CD14-positive monocyte (primary cell): Measurements from ENCODE around the gene RASGRP1. TPM values are rescaled to one million over a fixed set of nuclear protein-coding genes. Genes with fewer than 3 reads are reported as not detected.

Experiments used
- DNase-seq, 3 donors: peaks; one replicate each; pipeline ENCODE4 v3.0.0-alpha.2; 2011 to 2022
- H2AFZ ChIP-seq: 2 replicates; pipeline ENCODE4 v1.6.0; 2012; ENCODE audit warnings: mild to moderate bottlenecking, low read depth, low read length, inconsistent platforms; ENCODE audit not compliant: insufficient read depth, poor library complexity, severe bottlenecking
- H3K27ac ChIP-seq, 2 donors: 1 replicate in 1 of 2; 2 replicates in 1 of 2; pipeline ENCODE4 v1.5.1; 2012 to 2013; ENCODE audit warnings: low read length in 2 of 2, control low read depth in 1 of 2, inconsistent platforms in 1 of 2, low read depth in 1 of 2, mild to moderate bottlenecking in 1 of 2
- H3K27me3 ChIP-seq, 2 donors: one replicate each; pipeline versions ENCODE4 v1.6.0 to v1.6.1; 2011 to 2013; ENCODE audit warnings: low read length in 2 of 2; ENCODE audit not compliant: control insufficient read depth in 2 of 2, insufficient read depth in 2 of 2
- H3K36me3 ChIP-seq, 2 donors: replicated peaks in 1 of 2; 1 replicate in 1 of 2; 2 replicates in 1 of 2; pipeline versions ENCODE4 v1.5.1 to v1.6.1; 2012 to 2013; ENCODE audit warnings: low read length in 2 of 2, control low read depth in 1 of 2, inconsistent platforms in 1 of 2, mild to moderate bottlenecking in 1 of 2; ENCODE audit not compliant: insufficient read depth in 2 of 2, control insufficient read depth in 1 of 2
- H3K4me1 ChIP-seq, 2 donors: 1 replicate in 1 of 2; 2 replicates in 1 of 2; pipeline versions ENCODE4 v1.5.1 to v1.6.1; 2012 to 2013; ENCODE audit warnings: low read length in 2 of 2, control low read depth in 1 of 2, inconsistent platforms in 1 of 2, mild to moderate bottlenecking in 1 of 2, moderate library complexity in 1 of 2; ENCODE audit not compliant: insufficient read depth in 2 of 2, control insufficient read depth in 1 of 2
- H3K4me2 ChIP-seq: replicated peaks from 2 replicates; pipeline ENCODE3; 2012; ENCODE audit warnings: low read length, moderate library complexity, mild to moderate bottlenecking; ENCODE audit not compliant: poor library complexity, severe bottlenecking; ENCODE audit errors: extremely low read depth
- H3K4me3 ChIP-seq, 3 experiments: fragments of 200-600 bp in 1 of 3; sonication (generic) in 1 of 3; replicated peaks in 1 of 3; 1 replicate in 2 of 3; 2 replicates in 1 of 3; pipeline ENCODE4 v1.5.1; 2011 to 2013; ENCODE audit warnings: low read length in 3 of 3, mild to moderate bottlenecking in 3 of 3, control low read depth in 2 of 3, low read depth in 2 of 3, inconsistent platforms in 1 of 3, moderate library complexity in 1 of 3
- H3K79me2 ChIP-seq: 2 replicates; pipeline ENCODE4 v1.6.0; 2012; ENCODE audit warnings: mild to moderate bottlenecking, control low read depth, inconsistent platforms, low read length, moderate library complexity; ENCODE audit not compliant: insufficient read depth
- H3K9ac ChIP-seq: 2 replicates; pipeline ENCODE4 v1.6.0; 2017; ENCODE audit warnings: low read length, mild to moderate bottlenecking; ENCODE audit not compliant: insufficient read depth, poor library complexity, severe bottlenecking
- H3K9me3 ChIP-seq, 2 donors: replicated peaks in 1 of 2; 1 replicate in 1 of 2; 2 replicates in 1 of 2; pipeline versions ENCODE4 v1.5.1 to v1.6.1; 2012 to 2013; ENCODE audit warnings: low read length in 2 of 2, control low read depth in 1 of 2; ENCODE audit not compliant: control insufficient read depth in 1 of 2, insufficient read depth in 1 of 2
- H4K20me1 ChIP-seq: 2 replicates; pipeline ENCODE4 v1.6.0; 2012; ENCODE audit warnings: mild to moderate bottlenecking, low read length, control low read depth, moderate library complexity; ENCODE audit not compliant: insufficient read depth
- H3K27ac Mint-ChIP-seq, 7 donors: one replicate each; pipeline ENCODE4 v1.8.0; 2020; ENCODE audit warnings: mild to moderate bottlenecking in 7 of 7, mixed read lengths in 7 of 7, moderate library complexity in 6 of 7, inconsistent platforms in 2 of 7
- H3K27me3 Mint-ChIP-seq, 3 donors: one replicate each; pipeline ENCODE4 v1.8.0; 2021 to 2022; ENCODE audit warnings: low read depth in 3 of 3, mild to moderate bottlenecking in 3 of 3, mixed read lengths in 3 of 3, moderate library complexity in 3 of 3, inconsistent platforms in 1 of 3
- H3K36me3 Mint-ChIP-seq, 2 donors: one replicate each; pipeline ENCODE4 v1.8.0; 2020; ENCODE audit warnings: mixed read lengths in 2 of 2, inconsistent platforms in 1 of 2, mild to moderate bottlenecking in 1 of 2
- H3K4me1 Mint-ChIP-seq: one replicate; pipeline ENCODE4 v1.8.0; 2020; ENCODE audit warnings: mild to moderate bottlenecking, mixed read lengths
- H3K4me3 Mint-ChIP-seq, 2 donors: one replicate each; pipeline ENCODE4 v1.8.0; 2020; ENCODE audit warnings: mild to moderate bottlenecking in 2 of 2, mixed read lengths in 2 of 2, moderate library complexity in 1 of 2
- H3K9me3 Mint-ChIP-seq, 7 donors: one replicate each; pipeline ENCODE4 v1.8.0; 2020 to 2022; ENCODE audit warnings: mixed read lengths in 7 of 7, mild to moderate bottlenecking in 6 of 7, moderate library complexity in 6 of 7, inconsistent platforms in 2 of 7
- CTCF ChIP-seq: fragments of 200-600 bp; IDR thresholded peaks from one replicate; pipeline ENCODE4 v1.8.0; 2022; ENCODE audit warnings: antibody characterized with exemption, mild to moderate bottlenecking
- WGBS: methylation state at CpG from one replicate; pipeline ENCODE4 v1.1.5; 2013; ENCODE audit warnings: missing lambda C conversion rate; ENCODE audit not compliant: insufficient coverage; 5-methylcytosine and 5-hydroxymethylcytosine counted together
- intact Hi-C, 2 donors: fragments of 100-400 bp; cut with micrococcal nuclease; formaldehyde crosslinking; loops; one replicate each; pipeline versions ENCODE4 v1.15.0 to v1.15.1; 2023
- polyA plus RNA-seq, 3 donors: library from polyadenylated mRNA; depleted of rRNA in 1 of 3; unstranded in 2 of 3; stranded (reverse) in 1 of 3; fragments of 300-500 nt in 2 of 3; fragments of >200 nt in 1 of 3; fragmentation: Illumina TruSeq in 2 of 3; gene quantifications; 1 replicate in 2 of 3; 2 replicates in 1 of 3; pipeline ENCODE4 v1.2.3, GENCODE V29; 2012 to 2021

The RASGRP1 gene
- polyA plus RNA-seq, 3 donors = 0.05 to 0.38 (median 0.13) TPM

GRCh38 chr15:38600236-38600635, 35.6 kb upstream of the RASGRP1 start:
- WGBS = no CpG with 5 or more reads among the region's 2 CpGs
- Mint-ChIP-seq H3K36me3 (no peaks in the 10 kb centered on the region), H3K27me3 (peaks cover 0 to 1% (median 1%) of the 10 kb centered on the region in 3 donors), H3K27ac (no peak overlapping the region), H3K9me3 (peaks cover 0 to 7% (median 0%) of the 10 kb centered on the region in 7 donors), H3K4me3 (no peak overlapping the region), H3K4me1 (no peaks in the 10 kb centered on the region)
- no peaks in the 10 kb centered on the region for H3K36me3 ChIP-seq
- H3K27ac ChIP-seq = no peak overlapping the region
- H3K9ac ChIP-seq = no peak overlapping the region
- intact Hi-C loops = no loop called here
- no peak for TF ChIP-seq CTCF
- H3K4me2 ChIP-seq = no peak overlapping the region
- no peak overlapping the region for H3K4me3 ChIP-seq
- no peaks in the 10 kb centered on the region for H3K79me2 ChIP-seq
- H2AFZ ChIP-seq = no peak overlapping the region
- no peaks in the 10 kb centered on the region for H3K27me3 ChIP-seq
- H3K9me3 ChIP-seq = peaks cover 0 to 2% of the 10 kb centered on the region in 2 donors
- DNase-seq = no peak
- no peaks in the 10 kb centered on the region for H3K4me1 ChIP-seq
- no peaks in the 10 kb centered on the region for H4K20me1 ChIP-seq

GRCh38 chr15:38598749-38599148, 34.1 kb upstream of the RASGRP1 start:
- no peaks in the 10 kb centered on the region for H4K20me1 ChIP-seq
- no peak for DNase-seq

More at GRCh38 chr15:38598749-38599148, 34.1 kb upstream of the RASGRP1 start:
- H3K9ac ChIP-seq = no peak overlapping the region
- no peak overlapping the region for H3K4me3 ChIP-seq
- no peak for TF ChIP-seq CTCF
- H3K79me2 ChIP-seq = no peaks in the 10 kb centered on the region
- H3K36me3 ChIP-seq = no peaks in the 10 kb centered on the region
- Mint-ChIP-seq H3K4me3 (no peak overlapping the region), H3K9me3 (peaks cover 0 to 7% (median 0%) of the 10 kb centered on the region in 7 donors), H3K4me1 (no peaks in the 10 kb centered on the region), H3K36me3 (no peaks in the 10 kb centered on the region), H3K27ac (no peak overlapping the region), H3K27me3 (peaks cover 0 to 1% (median 0%) of the 10 kb centered on the region in 3 donors)
- H3K9me3 ChIP-seq = peaks cover 0 to 2% of the 10 kb centered on the region in 2 donors
- no peak overlapping the region for H3K4me2 ChIP-seq
- no CpG with 5 or more reads among the region's 2 CpGs for WGBS
- H3K4me1 ChIP-seq = no peaks in the 10 kb centered on the region
- intact Hi-C loops = no loop called here
- no peaks in the 10 kb centered on the region for H3K27me3 ChIP-seq
- H3K27ac ChIP-seq = no peak overlapping the region
- no peak overlapping the region for H2AFZ ChIP-seq
